Inflammatory macrophage treated with lipopolysaccharide for 4 hours (primary cell): ENCODE data around the gene REV3L.

Experiments
- DNase-seq: peaks from one replicate; pipeline ENCODE4 v3.0.0-alpha.2; 2020

REV3L gene

DNA sequence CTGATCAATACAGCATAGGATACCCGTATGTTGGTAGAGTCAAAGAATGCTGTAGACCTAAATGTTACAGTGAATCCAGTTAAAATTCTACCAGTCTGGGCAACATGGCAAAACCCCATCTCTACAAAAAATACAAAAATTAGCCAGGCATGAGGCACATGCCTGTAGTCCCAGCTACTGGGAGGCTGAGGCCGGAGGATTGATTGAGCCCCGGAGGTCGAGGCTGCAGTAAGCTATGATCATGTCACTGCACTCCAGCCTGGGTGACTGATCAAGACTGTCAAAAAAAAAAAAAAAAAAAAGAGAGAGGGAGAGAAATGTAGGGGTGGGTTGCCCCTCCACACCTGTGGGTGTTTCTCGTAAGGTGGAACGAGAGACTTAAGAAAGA lies 228.2 kb downstream of the REV3L start:
- no peak for DNase-seq

GRCh38 chr6:111254004-111254778 lies 228.8 kb downstream of the REV3L start:
- DNase-seq: no peak

DNA sequence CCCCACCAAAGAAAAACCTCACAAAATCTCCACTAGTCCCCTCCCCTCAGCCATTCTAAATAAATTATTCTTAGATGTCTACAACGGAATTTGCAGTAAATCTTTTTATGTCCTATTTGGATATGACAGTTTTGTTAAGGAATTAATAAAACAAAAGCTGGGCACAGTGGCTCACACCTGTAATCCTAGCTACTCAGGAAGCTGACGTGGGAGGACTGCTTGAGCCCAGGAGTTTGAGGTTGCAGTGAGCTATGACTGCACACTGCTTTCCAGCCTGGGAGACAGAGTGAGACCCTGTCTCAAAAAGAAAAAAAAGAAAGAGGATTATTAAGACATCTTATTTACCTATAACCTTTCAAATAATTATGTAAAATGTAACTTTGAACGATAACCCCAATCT lies 230.3 kb downstream of the REV3L start:
- DNase-seq: no peak

DNA sequence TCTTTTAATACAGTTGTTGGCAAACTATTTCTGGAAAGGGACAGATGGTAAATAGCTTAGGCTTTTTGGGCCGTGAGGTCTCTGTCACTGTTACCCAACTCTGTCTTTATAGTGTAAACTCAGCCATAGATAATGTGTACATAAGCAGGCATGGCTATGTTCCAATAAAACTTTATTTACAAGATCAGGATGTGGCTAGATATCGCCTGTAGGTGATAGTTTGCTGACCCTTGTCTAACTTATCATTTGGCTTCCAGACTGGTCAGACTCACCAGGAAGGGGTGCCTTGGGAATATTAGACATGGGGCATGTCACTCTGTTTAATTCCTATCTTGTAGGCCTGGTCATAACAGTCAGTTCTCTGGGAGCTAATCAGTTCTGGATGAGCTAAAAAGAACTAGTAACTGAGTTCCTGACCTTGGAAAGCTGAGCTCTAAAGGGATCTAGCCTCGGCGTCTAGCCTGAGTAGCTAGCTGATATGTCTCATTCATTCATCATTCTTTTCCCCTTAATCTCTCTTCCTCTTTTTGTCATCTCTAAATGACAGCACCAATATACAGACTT lies 232.1 kb downstream of the REV3L start:
- peak; percentile 46 for DNase-seq
